AG09319 (cell line): Measurements from ENCODE around the gene PLCB1.
A peak's percentile ranks its signal among the peaks of the same experiment; 100 is the strongest.

Source experiments
- DNase-seq: peaks from one replicate; pipeline ENCODE4 v3.0.0-alpha.2; 2010; ENCODE audit warnings: low read depth; ENCODE audit errors: extremely low read depth
- TF ChIP-seq, protein P1 (sequence below): IDR thresholded peaks from 2 replicates; pipeline ENCODE4 v1.5.1; 2011; ENCODE audit warnings: low read depth, mild to moderate bottlenecking, inconsistent platforms, low read length, moderate library complexity

The PLCB1 gene

GRCh38 chr20:8522168-8522567 lies 390.1 kb downstream of the PLCB1 start:
- no peak for DNase-seq
- TF ChIP-seq, protein P1, sequence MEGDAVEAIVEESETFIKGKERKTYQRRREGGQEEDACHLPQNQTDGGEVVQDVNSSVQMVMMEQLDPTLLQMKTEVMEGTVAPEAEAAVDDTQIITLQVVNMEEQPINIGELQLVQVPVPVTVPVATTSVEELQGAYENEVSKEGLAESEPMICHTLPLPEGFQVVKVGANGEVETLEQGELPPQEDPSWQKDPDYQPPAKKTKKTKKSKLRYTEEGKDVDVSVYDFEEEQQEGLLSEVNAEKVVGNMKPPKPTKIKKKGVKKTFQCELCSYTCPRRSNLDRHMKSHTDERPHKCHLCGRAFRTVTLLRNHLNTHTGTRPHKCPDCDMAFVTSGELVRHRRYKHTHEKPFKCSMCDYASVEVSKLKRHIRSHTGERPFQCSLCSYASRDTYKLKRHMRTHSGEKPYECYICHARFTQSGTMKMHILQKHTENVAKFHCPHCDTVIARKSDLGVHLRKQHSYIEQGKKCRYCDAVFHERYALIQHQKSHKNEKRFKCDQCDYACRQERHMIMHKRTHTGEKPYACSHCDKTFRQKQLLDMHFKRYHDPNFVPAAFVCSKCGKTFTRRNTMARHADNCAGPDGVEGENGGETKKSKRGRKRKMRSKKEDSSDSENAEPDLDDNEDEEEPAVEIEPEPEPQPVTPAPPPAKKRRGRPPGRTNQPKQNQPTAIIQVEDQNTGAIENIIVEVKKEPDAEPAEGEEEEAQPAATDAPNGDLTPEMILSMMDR, result no peak

GRCh38 chr20:8523684-8524083 lies 391.6 kb downstream of the PLCB1 start:
- TF ChIP-seq, protein P1, result no peak; the same call in 1 of the 2 replicates
- DNase-seq, result no peak

- TF ChIP-seq, protein P1, result no peak
- no peak for DNase-seq
Observed at GRCh38 chr20:8524101-8525016, 392.3 kb downstream of the PLCB1 start.

- TF ChIP-seq, protein P1, result no peak
- DNase-seq, result no peak
Observed at GRCh38 chr20:8525017-8525343, 392.9 kb downstream of the PLCB1 start.

DNA sequence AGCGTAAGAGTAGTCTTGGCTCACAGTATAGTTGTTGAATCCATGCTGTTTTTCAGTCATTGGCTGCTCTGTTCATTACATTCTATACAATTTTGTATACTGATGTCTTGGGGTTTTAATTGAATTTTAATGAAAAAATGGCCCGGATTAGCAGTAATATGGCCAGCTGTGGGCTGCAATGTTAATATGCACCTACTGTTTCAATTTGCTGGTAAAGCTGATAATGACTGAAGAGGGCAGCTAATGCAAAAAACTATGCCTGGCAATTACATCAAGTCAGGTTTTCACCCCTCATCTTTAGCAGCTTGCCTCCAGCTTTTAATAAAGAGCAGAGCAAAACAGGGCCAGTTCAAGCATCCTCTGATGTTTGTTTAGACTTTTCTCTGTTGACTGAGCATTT lies 394.5 kb downstream of the PLCB1 start:
- no peak for DNase-seq
- TF ChIP-seq, protein P1, result no peak

- DNase-seq, result peak; percentile 14
- TF ChIP-seq, protein P1, result no peak
Observed at GRCh38 chr20:8527998-8528723, 396.1 kb downstream of the PLCB1 start.

GRCh38 chr20:8530022-8530421 lies 398.0 kb downstream of the PLCB1 start:
- TF ChIP-seq, protein P1, result no peak
- no peak for DNase-seq
